ENCODE measurements around the gene TRAK1. TPM values are rescaled to one million over a fixed set of nuclear protein-coding genes. Genes with fewer than 3 reads are reported as not detected.

TRAK1 gene
- total and polyA plus RNA-seq, 2 experiments from 2014 or later = 19.0 to 28.8 TPM

GRCh38 chr3:42071904-42072812 lies 19.0 kb upstream of the TRAK1 start:
- Histone ChIP-seq H3K4me2 (peak overlapping the region; percentile 66), H3K27me3 (no peaks in the 10 kb centered on the region), H4K20me1 (ENCODE audit: insufficient read depth, poor library complexity, severe bottlenecking) (no peaks in the 10 kb centered on the region), H3K27ac (peak overlapping the region; percentile 65), H3K4me3 (no peak overlapping the region), H2AFZ (no peak overlapping the region), H3K9me2 (replicated peaks; ENCODE audit: insufficient read depth) (no peaks in the 10 kb centered on the region), H3K9me3 (ENCODE audit: low read depth) (no peaks in the 10 kb centered on the region), H3K79me2 (peaks cover 70% of the 10 kb centered on the region), H3K36me3 (replicated peaks; ENCODE audit: insufficient read depth, low read depth) (no peaks in the 10 kb centered on the region), H3K4me1 (ENCODE audit: insufficient read depth) (peaks cover 11% of the 10 kb centered on the region)
- DNase-seq (ENCODE audit: low spot score) = peak; percentile 68
- TF ChIP-seq CTCF (IDR thresholded peaks at IDR 0.05; ENCODE audit: poor library complexity) = no peak
- no peak for TF ChIP-seq EZH2phosphoT487 (IDR thresholded peaks at IDR 0.05; ENCODE audit: low read depth, severe bottlenecking, unreplicated experiment)
- TF ChIP-seq EZH2 (IDR thresholded peaks at IDR 0.05; ENCODE audit: borderline replicate concordance) = no peak
- WGBS (ENCODE audit: low lambda C conversion rate, missing lambda C conversion rate) = 39% methylated on average over 17 of the region's 17 CpGs

GRCh38 chr3:42072831-42073301 lies 18.3 kb upstream of the TRAK1 start:
- Histone ChIP-seq H3K27ac (peak overlapping the region; percentile 65), H3K4me3 (no peak overlapping the region), H3K4me1 (ENCODE audit: insufficient read depth) (peaks cover 11% of the 10 kb centered on the region), H3K9me3 (ENCODE audit: low read depth) (no peaks in the 10 kb centered on the region), H4K20me1 (ENCODE audit: insufficient read depth, poor library complexity, severe bottlenecking) (no peaks in the 10 kb centered on the region), H3K9me2 (replicated peaks; ENCODE audit: insufficient read depth) (no peaks in the 10 kb centered on the region), H3K36me3 (replicated peaks; ENCODE audit: insufficient read depth, low read depth) (no peaks in the 10 kb centered on the region), H2AFZ (no peak overlapping the region), H3K79me2 (peaks cover 72% of the 10 kb centered on the region), H3K27me3 (no peaks in the 10 kb centered on the region), H3K4me2 (peak overlapping the region; percentile 66)
- WGBS (ENCODE audit: low lambda C conversion rate, missing lambda C conversion rate) = 63% methylated on average over 7 of the region's 7 CpGs
- TF ChIP-seq CTCF (IDR thresholded peaks at IDR 0.05; ENCODE audit: poor library complexity) = no peak
- TF ChIP-seq EZH2 (IDR thresholded peaks at IDR 0.05; ENCODE audit: borderline replicate concordance) = no peak
- no peak for TF ChIP-seq EZH2phosphoT487 (IDR thresholded peaks at IDR 0.05; ENCODE audit: low read depth, severe bottlenecking, unreplicated experiment)
- DNase-seq (ENCODE audit: low spot score) = no peak

DNA sequence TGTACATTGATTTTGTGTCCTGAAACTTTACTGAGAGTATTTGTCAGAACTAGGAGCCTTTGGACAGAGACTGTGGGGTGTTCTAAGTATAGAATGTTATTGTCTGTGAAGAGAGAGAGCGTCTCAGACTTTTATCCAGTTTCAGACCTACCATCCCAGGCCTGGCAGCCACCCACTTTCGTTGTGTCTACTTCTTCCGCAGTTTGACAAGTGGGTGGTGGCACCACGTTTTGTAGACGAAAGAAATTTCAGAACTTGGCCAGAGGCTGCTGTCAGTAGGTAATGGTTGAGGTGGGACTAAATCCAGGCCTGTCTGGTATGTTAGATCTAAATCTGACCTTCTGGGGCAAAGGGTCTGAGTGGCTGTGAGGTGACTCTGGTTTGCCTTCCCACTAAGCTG lies 13.4 kb upstream of the TRAK1 start:
- Histone ChIP-seq H3K4me3 (no peak overlapping the region), H3K27me3 (no peaks in the 10 kb centered on the region), H3K4me1 (ENCODE audit: insufficient read depth) (peaks cover 21% of the 10 kb centered on the region), H3K36me3 (replicated peaks; ENCODE audit: insufficient read depth, low read depth) (no peaks in the 10 kb centered on the region), H3K9me3 (ENCODE audit: low read depth) (no peaks in the 10 kb centered on the region), H3K27ac (no peak overlapping the region), H3K9me2 (replicated peaks; ENCODE audit: insufficient read depth) (no peaks in the 10 kb centered on the region), H4K20me1 (ENCODE audit: insufficient read depth, poor library complexity, severe bottlenecking) (no peaks in the 10 kb centered on the region), H2AFZ (no peak overlapping the region), H3K4me2 (no peak overlapping the region), H3K79me2 (peaks cover 61% of the 10 kb centered on the region)
- WGBS (ENCODE audit: low lambda C conversion rate, missing lambda C conversion rate) = 82% methylated on average over 5 of the region's 5 CpGs
- no peak for DNase-seq (ENCODE audit: low spot score)
- TF ChIP-seq EZH2 (IDR thresholded peaks at IDR 0.05; ENCODE audit: borderline replicate concordance) (no peak), CTCF (IDR thresholded peaks at IDR 0.05; ENCODE audit: poor library complexity) (no peak), EZH2phosphoT487 (IDR thresholded peaks at IDR 0.05; ENCODE audit: low read depth, severe bottlenecking, unreplicated experiment) (no peak)
